ENCODE results near the gene PTPRN2.

PTPRN2 gene

DNA sequence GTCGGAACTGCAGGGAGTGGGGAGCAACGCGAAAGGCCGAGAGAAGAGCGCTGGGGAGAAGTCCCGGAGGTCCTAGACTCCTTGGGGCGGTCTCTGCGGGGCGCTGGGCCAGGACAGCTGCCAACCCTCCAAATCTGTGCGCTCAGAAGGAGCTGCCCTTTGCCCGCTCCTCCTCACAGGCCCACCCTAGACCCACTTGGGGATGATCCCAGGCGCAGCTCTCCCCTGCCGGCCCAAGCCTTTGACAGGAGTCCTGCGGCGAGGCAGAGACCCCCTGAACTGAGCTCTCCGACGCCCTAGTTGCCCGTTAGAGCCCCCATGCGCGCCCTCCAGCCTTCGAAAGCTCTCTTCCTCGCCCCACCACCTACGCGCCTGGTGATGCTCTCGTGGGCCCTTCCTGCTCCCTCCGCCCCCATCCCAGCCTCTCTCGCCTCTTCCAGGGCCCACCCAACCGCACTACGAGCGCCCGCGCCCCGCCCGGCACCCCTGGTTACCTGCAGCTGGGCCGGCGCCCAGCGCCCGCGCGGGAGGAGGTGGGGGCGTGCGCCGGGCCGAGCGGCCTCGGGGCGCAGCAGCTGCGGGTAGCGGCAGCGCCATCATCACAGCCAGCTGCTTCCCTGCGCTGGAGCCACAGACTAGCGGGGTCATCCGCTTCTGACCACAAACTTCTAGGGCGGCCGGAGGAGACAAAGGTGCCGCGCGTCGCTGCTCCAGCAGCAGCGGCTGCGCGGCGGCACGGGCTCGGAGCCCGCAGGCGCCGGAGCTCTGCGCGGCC, 897.4 kb downstream of the PTPRN2 start:
- DNase-seq = no peak

DNA sequence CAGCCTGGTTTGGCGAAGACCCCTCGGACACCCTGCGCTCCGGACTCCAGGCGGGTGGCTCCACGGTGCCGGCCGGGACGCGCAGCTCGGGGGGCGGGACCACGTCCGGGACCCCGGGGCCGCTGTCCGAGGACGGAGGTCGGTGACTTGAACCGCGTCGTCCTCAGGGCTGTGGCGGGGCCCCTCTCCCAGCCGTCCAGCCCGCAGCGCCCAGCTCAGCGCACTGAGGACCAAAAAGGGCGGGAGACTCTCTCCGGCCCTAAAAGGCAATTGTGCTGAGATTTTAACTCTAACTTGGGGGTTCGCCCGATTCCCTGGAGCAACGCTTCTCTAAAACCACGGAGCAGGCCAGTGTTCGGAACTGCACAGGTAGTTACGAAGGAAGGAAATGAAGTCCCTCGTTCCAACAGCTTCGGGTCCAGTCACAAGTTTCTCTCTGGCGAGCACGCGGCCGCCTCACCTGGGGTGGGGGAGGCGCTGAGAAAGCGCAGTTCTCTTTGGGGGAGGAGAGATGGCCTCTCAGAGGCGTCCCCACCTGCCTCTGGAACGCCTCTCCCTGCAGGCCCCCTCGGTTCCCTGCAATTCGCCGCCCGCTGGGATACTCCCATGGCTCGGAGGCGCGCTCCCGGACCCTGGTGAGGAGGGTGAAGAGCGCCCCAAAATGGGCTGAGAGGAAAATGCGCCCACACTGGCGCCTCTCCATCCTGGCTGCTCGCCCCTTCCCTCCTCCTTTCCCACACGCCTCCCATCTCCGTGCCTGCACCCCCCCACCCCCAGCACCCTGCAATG, 898.2 kb downstream of the PTPRN2 start:
- DNase-seq = no peak

DNA sequence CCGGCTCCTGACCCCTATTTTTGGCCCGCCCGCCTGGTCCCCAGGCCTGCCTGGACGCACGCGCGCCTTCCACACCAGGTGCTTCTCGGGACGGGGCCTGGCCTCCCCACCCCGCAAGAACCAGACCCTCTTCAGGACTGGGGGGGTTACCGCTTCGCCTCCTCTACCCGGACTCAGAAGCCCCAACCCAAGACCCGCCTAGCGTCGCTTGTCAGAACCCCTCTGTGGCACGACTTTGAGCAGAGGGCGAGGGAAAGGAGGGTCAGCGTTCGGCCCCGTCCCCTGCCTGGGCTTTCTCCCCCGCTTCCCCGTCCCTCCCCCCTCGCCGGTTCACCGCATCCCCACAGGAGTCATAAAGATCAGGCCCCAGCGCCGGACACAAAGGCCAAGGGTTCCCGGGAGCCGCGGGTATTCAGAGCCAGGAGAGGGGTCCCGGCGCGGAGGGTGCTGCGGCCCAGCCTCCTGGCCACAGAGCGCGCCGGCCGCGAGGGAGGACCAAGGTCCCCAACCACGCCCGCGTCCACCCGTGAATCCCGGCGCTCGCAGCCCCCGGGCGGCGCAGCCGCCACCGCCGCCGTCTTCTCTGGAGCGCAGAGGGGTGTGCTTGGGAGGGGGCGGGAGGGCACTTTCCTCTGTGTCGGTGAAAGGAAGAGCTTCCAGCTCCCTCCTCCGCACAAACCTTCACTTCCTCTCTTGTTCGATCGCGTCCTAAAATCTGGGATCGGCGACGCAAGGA, 898.9 kb downstream of the PTPRN2 start:
- DNase-seq = no peak

DNA sequence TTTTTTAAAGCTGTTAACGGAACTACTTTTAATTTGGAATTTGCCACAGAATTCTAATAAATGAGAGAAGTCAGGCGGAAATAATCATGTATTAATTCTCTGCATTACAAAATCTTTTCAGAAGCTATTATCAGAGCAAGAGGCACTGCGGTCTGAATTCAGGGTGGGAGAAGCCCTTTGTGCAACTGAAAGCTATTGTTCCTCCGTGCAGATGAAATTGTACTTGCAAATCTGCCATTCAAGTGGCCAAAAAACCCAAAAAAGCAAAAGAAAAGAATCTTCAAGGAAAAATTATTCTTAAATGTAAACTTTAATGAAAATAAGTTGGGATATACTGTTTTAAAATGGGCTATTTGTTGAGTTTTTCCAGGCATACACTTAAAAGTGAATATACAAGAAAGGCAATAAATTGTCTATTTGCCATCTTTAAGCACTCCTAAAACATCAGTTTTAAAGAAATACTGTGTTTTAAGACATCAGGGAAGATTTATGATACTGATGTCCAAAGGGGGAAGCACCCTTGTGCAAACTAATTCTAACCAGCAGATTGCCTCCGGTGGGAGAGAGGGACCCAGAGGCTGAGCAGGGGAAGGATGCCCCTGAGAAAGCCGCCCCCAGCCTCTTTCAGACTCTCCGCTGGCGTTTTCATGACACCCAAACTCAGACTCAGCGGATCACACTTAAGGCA, 899.6 kb downstream of the PTPRN2 start:
- DNase-seq = no peak

DNA sequence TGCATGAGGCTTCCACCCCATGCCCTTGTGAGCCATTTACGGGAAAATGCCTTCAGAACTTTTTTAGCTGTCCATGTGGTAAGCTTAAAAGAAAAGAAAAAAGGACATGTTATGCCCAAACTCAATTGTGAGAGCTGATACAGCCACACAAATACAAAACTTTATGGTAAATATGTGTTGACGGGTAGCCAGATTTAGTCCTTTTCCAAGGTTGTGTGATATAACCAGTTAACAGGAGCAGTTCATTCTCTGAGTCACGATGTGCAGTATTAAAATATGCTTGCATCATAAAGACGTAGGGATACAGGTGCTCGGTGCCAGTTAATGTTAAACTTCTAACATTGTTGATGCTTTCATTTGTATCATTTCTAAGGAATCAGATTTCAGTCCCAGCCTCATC, 900.5 kb downstream of the PTPRN2 start:
- DNase-seq = no peak

DNA sequence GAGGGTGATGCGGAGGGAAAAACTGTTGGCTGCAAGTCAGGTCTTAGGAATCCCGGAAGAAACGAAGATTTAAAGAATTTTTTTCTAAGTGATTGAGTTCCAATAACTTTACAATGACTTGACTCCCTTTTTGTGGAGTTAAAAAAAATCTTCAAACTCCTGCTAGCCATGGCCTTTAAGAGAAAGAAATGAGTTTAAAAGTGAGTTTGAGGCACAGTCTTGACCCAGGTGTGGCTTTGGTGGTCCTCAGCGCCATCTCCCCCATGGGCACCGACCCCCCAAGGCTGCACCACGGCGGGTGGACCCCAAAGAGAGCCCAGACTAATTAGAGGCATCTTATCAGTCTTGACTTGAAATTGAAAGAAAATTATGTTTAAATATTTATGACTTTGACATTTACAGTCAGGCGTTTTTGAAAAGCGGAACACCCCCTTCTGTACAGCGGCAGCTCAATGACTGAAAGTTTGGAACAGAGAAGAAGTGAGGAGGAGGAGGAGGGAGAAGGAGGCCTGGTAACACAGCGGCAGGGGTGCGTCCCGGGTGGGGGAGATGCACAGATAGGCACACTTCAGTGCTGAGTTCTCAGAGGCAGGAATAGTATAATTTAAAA, 901.2 kb downstream of the PTPRN2 start:
- DNase-seq = no peak

DNA sequence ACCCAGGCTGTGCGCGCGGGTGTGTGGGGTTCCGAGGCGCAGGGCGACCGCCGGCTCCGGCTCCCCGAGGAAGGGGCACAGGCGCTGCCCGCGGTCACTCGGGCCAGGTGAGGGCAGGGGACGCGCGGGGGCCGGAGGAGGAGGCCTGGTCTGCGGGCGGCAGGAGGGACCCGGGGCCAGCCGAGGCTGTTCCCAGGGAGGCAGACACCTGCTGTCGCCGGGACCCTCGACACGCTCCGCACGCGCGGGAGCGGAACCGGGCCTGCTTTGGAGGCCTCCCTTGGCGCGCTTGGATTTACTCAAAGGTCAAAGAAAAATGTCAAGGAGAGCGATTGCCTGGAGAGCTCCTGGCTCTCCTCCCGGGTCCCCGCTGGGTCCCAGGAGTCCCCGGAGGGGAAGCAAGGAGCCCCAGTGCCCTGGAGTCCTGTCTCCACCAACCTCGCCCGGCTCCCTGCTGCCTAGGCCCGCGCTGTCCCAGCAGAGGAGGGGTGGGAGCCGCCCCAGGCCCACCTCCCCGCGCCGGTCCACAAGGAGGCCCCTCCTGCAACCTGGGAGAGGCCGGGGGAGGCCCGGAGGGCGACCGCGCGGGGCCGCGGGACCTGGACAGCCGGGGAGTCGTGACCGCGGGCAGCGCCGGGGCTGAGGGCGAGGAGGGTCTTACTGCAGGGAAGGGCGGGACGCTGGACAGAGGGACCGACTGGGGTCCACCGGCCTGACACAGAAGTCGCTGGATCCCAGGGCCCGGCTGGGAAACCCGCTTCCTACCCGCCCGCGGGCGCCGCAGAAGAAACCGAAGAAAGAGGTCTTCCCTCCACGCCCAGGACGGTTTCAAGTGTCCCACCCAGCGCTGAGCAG, 902.0 kb downstream of the PTPRN2 start:
- no peak for DNase-seq

DNA sequence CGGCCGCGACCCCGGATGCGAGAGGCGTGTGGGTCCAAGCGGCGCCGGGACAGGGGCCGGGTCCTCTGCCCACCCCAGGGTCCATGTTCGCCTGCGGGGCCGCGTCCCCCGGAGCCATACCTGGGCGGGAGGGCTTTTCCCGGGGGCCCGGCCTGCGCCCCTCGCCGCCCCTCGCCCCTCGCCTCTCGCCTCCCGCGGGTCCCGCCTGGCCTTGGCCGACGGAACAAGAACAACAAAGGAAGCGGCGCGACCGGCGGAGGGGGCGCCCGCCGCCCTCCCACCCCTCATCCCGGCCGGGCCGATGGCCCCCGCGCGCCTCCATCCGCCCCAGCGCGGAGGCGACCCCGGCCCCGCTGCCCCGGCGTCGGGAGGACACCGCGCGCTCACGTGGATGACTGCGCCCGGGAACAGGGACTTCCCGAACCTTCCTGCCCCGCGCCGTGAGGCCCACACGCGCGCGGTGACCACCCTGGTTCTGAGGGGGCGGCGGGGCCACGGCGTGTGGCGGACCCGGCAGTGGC, 902.7 kb downstream of the PTPRN2 start:
- no peak for DNase-seq

DNA sequence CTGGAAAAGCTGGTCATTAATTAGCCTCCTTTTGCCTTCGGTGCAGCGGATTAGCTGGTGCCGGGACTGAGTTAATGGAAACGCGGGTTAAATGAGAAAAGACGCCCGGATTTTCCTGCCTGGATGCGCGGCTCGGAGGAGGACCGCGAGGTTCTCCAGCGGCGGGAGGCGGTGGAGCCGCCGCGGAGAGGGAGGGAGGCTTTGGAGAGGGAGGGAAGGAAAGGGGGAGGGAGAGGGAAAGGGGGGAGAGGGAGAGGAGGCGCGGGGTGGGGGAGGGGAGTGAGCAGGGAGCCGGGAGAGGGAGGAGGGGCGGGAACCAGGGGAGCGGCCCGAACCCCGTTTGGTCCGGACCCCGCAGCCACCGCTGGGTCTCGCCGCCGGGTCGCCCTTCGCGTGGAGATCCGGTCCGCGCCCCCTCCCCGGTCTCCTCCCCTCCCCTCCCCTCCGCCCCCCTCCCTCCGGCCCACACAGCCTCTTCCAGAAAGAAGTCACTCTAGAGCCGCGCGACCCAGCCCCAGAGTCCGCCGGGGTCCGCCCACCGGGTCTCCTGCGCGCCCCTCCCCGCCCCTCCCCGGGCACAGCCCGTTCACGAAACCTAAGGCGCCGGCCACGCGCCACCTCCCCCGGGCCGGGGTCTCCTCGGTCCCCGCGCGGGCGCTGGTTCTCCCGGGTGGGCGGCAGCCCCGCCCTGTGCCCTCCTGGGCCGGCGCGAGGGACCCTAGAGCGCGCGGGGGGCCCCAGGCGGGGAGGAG, 903.3 kb downstream of the PTPRN2 start:
- no peak for DNase-seq

DNA sequence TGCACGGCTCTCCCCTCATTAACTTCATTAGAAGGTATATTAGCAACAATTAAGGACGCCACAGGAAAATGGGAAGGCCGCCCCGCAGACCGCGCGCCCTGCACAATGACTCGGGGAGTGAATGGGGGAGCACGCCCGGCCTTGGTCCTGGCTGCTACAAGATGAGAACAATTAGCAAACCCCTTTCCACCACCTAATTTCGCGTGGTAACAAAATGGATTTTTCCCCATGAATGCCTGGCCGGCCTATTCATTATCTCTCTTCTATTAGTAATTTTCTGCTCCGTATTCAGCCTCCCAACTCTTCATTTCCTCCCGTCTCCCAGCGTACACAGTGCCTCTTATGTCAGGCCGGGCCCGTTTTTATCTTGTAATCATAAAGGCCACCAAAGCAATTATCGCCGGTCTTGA, 903.9 kb downstream of the PTPRN2 start:
- no peak for DNase-seq

DNA sequence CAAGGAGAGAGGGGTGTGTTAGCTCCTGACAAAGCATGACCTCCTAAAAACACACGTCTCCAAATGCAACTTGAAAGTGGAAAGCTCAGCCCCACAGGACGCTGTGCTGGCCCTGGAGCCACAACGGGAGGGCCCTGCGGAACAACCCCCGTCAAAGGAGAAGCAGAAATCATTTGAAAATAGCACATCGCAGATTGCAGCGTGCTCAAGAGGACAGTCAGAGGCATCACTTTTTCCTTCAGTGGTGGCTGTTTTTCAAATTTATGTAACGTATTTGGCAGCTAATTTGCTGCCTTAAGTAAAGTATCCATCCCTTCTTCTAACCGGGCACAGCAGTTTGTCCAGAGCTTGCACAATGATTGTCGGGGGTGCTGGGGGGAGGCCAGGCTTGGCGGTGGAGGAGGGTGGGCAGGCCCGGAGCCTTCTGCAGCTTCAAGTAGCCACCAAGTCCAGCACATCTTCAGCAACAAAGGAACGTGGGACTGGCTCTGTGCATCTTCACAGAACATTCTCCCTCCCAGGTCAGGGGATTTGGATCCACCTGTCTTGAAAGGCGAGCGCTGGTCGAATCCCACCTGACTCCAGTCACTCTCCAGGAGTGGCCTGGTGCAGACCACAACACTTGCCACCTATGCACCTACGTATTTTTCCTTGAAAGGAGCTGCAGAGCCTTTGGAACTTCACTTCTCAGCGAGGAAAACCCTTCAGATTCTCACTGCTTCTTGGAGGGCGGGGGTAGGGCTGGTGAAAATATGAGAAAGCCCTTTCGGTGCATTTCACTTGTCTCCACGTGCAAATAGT, 904.5 kb downstream of the PTPRN2 start:
- no peak for DNase-seq

DNA sequence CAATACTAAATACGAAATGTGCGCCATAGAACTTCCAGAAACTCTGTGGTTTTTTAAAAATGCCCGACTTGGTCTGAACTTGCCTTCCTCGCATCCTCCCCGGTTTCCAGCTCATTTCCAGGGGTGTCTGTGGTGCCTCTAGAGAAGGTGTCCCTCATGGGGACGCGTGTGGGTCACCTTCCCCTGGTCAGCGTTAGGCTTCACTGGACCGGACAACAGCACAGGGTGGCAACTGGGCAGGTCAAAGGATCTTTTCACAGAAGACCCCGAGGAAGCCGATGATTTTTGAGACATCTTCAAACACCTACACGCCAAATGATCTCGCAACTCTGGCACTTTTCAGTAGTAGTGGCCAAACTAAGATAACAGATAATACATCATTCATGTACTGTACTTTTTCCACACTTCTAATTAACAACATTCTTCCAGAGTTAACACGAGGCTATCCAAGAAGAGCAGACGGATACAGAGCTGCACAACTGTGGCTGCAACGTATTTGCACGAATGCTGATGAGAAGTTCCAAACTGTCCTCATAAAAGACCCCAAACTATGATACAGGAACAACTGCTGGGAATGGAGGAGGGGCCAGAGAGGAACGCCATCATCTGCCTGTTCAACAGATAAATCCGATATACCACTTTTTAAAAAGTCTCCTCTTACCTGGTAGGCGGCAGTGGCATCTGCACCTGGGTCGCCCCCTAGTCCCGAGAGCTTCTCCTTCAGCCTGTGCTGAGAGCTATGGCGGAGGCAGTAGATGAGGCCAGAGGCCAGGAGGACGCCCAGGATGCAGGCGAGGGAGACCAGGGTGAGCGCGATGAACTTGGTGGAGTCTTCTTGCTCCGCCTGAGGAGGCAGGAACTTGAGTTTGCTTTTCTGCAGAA, 905.3 kb downstream of the PTPRN2 start:
- DNase-seq = no peak

DNA sequence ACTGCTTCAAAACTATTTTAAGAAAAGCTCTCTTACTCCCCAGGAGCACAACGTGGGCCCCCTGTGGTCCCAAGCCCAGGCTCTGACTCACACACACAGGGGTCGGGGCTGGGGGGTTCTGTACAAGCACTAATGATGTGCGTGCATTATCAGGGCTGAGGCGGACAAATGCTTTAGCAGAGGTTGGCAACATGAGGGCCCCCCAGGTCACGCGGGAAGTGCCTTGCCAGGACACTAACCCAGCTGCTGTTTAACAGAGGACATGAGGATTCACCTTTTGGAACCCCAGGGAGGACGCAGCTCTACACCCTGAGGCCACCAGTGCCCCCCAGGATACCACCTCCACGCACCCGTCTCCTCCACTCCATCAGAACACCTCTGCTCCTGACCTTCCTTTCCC, 908.0 kb downstream of the PTPRN2 start:
- DNase-seq = no peak

DNA sequence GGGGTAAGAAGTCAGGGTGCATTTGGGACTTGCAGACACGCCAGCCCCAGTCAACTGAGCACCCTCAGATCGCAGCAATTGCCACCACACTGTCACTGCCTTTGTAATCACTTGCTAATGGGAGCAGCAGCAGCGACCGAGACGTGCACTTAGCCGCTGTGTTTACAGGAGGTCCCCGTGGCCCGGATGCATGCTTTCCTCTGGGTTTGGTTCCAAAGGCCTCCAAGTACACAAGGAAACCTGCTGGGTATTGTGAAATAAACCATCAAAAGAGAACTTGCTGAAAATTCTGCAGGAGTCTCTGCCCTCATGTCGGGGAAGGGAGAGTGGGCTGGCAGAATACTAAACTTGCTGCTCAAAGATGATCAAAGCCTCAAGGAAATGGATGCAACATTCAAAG, 909.1 kb downstream of the PTPRN2 start:
- no peak for DNase-seq

DNA sequence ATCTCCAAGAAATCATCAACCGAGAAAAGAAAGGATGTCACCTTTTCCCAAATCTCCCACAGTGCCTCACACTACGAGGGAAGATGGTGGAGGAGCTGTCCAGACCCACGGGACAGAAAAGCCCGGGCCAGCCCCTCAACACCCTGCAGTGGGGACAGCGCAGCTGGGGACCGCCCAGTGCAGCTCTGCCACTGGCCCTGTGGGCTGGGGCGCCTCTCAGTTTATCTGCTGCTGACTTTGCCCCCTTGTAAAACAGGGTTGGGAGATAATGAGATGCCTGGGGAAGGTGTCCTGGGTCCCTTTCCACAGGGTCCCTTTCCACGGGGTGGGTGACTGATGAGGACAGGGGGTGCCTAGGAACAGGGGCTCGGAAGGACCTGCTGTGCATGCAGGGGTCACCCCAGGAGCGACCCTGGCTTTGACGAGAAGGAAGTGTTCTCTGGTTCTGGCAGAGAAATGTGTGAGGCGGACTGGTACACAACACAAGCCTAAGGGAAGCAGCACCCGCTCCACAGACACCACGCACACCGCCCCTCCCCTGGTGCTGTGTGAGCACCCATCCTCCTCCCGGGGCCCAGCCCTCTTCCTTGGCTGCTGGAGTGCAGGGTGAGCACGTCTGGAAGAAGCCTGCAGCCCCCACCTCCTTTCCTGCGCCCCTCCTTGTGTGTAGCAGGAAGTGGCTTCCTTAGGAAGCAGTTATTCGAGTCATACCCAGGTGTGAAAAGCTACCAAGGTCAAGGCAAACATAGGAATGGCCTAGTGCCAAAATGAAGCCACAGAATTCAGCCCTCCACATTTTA, 911.0 kb downstream of the PTPRN2 start:
- DNase-seq = no peak

DNA sequence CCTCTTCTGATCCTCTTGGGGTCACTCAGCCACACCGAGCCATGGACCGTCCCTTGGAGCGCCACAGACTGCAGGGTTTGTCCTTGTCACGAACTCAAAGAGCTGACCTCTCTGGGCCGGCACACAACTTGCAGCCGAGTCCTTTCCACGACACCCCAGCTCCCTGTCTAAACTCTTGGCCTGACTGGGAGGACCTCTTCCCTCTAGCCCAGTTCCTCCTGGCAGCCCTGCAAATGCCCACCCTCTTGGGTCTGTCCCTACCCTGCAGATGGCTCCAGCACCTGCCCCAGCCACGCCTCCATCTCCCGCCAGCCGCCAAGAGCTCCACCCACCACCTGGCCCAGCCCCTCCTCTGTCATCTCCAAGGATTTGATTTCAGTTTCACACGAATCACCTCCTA, 911.6 kb downstream of the PTPRN2 start:
- no peak for DNase-seq

DNA sequence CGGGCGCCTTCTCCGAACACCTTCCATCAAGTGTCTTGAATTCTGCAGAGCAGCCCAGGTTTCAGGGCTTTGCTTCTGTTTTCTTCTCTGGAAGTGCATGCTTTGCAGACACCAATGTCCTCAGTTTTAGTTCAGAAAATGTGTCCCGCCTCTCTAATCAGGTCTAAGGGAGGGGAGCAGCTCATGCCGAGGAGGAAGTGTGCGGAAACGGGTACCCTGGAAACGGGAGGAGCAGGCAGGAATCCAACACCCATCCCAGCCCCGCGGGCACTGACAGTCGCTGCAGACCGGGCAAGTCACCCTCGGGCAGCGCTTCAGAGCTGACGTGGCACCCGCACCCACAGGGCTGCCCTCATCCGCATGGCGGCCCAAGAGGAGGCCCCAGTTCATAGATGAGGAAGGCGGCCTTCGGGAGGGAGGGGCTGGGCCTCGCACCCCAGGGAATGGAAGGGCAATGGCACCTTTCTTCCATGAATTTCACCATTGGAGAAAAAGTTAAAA, 912.1 kb downstream of the PTPRN2 start:
- DNase-seq = no peak
